ENCODE results near the gene C5orf58.

- no peak for TF ChIP-seq POLR2AphosphoS5 (IDR thresholded peaks at IDR 0.05; ENCODE audit: borderline replicate concordance, low read depth, low read length)
- TF ChIP-seq EZH2 (IDR thresholded peaks at IDR 0.05): no peak
Measured at GRCh38 chr5:170268153-170268689, 35.4 kb downstream of the C5orf58 start.

All from SK-N-MC (cell line).